ENCODE results near the gene MRPL52. TPM values are rescaled to one million over a fixed set of nuclear protein-coding genes. Genes with fewer than 3 reads are reported as not detected.
"Not testable (repeated sequence)": the region's sequence is repeated elsewhere in the genome, so short reads cannot be mapped to it uniquely, and the experiment has no call there.

Gene MRPL52
- polyA plus RNA-seq, 3 donors: 87.6 to 107 (median 93.7) TPM

DNA sequence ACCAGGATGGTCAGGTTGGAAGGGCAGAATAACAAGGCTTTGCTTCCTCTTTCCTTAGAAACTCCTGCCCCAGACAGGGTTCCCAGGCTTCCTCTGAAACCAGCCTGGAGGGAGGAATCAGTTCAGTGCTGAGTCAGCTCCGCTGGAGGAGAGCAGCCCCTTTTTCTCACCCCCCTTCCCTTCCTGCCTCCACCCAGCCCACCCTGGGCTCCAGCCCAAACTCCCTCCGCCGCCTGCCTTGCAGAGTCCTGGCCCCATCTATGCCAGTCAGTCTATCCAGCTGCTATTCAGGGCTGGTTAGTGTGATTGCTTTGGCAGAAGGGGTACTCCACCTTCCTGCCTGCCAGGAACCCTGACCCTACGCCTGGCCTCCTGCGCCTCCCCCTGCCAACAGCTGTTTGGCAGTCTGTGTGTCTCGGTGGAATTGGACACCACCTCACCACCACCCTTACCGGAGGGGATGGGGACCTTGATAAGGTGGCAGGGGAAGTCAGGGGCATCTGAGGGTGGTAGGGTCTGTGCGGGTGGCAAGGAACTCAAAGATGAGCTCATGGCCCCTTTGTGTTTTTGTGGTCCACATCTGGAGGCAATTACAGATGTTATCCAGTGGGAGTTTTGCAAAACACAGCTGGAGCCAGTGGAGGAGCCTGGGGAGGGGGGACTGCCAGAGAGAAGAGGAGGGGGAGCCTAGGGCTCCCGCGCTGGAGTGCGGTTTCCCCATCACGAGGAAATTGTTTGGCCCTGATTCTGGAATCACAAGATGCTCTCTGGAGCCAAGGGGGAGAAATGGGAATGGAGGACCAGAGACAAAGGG is 18.9 kb downstream of the MRPL52 start:
- peak; percentile 82 for DNase-seq

DNA sequence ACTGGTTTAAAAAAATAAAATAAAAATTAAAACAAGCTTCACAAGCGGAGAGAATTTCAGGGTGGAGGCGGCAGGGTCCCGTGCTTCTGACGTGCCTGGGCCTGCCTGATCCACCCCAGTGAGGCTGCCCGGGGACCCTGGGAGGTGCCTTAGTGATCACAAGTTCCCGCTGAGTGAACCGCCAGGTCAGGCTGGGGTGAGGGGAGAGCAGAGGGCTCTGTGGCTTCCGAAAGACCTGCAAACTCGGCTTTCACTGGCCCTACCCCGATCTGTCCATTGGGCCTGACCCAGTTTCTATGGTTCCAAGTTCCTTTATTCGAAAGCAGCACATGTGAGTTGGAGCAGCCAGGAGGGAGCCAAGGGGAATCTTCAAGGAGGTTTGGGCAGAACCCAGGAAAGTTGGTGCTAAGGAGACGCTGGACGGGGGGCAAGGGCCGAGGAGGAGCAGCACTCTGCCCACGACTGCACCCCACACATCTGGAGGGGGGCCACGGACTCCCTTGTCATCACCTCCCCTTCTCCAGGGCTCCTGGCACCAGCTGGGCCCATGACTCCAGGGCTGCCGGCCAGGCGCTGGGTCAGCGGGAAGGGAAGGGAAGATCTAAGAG is 19.6 kb downstream of the MRPL52 start:
- DNase-seq: no peak

DNA sequence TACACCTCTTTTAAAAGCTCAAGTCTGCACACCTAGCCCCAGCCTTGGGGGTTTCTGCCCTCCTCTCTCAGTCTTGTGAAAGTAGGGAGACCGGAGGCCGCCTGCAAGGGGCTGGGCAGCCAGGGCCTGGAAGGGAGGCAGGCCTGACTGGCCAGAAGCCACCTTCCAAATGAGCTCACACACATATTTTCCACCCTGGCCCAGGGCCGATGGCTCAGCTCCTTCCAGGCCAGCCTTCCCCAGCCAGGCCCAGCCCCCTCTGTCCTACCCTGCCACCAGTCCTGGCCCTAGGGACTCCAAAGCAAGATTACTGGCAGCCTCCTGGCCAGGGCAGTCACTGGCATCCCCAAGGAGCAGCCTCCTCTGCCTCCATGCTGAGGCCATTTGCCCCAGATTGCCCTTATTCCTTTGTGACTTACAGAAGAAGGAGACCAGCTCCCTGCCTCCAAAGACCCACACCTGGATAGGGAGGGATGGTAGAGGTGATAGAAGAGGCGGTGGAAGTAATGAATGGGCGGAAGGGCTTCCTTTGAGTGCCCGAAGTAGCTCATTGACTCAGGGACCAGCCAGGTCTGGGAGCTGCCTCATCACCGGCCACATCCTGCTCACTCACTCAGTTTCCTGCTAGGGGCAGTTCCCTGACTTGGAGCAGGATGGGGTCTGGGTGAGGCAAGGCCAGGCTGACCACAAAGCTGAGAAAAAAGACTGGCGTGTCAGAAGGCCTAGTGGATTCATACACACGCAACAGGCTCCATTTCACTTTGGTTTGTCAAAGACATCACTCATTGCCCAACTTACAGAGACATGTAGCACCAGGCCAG is 21.5 kb downstream of the MRPL52 start:
- DNase-seq: no peak

DNA sequence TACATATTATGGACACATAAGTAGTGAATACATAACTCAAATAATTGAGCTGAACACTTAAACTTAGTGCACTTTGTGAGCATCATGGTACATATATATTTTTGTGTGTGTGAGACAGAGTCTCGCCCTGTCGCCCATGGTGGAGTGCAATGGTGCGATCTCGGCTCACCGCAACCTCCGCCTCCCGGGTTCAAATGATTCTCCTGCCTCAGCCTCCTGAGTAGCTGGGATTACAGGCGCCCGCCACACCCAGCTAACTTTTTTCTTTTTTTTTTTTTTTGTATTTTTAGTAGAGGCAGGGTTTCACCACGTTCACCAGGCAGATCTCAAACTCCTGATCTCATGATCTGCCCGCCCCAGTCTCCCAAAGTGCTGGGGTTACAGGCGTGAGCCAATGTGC is 22.5 kb downstream of the MRPL52 start:
- not testable (repeated sequence) for DNase-seq

DNA sequence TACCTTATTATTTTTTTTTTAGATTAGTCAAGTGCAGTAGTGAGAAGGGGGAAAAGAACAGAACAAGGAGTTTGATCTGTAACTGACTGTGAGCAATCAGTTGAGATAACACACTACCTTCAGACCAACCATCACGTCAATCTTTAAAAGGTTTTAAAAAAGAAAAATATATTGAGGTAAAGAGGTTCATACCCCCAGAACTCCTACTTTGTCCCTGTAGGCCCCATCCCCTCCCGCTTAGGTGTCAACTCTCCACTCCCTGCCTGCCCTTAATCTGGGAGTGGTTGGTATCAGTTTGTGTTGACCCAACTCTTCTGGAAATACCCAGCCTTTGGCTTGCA is 22.9 kb downstream of the MRPL52 start:
- no peak for DNase-seq

DNA sequence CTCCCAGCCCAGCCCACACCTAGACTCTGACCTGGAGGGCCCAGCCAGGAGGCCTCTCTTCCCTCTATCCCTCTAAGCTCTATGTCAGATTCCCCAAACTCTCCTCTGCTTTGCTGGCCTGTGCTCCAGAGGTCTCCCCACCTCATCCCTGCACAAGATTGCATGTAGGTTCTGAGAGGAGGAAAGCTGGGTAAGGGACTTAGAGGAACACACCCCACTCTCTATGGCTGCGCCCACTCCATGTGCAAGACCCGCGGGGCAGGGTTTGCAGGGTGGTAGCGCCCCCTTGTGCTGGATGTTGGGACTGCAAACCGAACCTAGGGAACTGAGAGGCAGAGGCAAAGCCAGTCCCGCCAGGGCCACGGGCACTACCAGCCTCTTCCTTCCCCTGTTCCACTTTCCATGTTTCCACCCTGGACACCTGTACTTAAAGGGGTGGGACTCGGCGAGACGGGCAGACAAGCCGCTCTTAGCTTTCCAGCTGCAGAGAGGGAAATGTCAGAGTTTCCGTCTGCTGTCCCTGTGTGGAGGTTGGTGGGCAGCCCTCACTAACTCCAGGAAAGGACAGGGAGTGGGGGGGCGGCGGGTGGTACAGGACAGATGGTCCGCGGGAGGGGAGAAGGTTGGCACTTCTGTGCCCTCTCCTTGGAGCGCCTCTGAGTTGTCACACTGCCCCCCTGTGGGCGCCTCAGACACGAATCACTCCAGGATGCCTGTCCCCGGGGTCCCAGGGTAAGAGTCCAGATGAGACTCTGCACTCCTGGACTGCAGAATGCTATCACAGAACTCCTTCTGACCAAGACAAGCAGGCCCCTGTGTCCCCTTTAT is 23.5 kb downstream of the MRPL52 start:
- peak; percentile 88 for DNase-seq

DNA sequence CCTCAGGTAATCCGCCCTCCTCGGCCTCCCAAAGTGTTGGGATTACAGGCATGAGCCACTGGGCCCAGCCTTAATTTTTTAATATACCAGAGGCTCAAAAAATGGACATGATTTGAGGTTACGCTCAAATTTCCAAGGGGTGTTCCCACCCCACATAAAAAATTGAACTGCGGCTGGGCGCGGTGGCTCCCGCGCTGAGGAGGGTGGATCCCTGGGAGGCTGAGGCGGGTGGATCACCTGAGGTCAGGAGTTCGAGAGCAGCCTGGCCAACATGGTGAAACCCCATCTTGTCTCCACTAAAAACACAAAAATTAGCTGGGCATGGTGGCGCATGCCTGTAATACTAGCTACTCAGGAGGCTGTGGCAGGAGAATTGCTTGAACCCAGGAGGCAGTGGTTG is 24.6 kb downstream of the MRPL52 start:
- not testable (repeated sequence) for DNase-seq

DNA sequence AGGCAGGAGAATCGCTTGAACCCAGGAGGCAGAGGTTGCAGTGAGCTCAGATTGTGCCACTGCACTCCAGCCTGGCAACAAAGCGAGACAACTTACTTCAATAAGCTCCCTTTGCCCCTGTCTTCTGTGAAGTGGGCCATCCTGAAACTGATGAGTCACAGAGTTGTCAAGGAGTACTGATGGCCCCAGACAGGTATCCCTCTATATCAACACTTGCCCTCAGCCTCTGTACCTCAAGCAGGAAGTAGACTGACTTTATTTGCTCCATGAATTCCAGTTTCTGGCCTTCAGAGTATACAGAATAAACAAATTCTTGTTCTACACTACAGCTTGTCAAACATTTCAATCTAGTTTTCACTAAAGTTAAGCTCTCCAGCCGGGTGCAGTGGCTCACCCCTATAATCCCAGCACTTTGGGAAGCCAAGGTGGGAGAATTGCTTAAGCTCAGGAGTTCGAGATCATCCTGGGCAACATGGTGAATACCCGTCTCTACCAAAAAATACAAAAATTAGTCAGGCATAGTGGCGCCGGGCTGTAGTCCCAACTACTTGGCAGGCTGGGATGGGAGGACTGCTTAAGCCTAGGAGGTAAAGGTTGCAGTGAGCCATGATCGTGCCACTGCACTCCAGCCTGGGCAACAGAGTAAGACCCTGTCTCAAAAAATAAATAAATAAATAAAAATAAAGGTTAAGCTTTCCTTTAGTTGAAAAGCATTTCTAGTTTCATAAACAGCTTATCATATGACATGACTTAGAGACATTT is 25.5 kb downstream of the MRPL52 start:
- DNase-seq: no peak

DNA sequence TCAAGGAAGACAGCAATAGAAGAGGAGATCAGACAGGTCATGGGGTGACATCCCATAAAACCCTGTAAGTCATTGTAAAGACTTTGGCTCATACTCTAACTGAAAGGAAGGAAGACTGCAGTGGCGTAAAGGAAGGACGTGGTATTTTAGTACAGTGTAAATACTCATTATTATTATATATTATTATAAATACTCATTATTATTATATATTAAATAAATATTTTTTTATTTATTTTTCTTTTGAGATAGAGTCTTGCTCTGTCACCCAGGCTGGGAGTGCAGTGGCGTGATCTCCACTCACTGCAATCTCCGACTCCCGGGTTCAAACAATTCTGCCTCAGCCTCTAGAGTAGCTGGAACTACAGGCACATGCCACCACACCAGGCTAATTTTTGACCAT is 26.7 kb downstream of the MRPL52 start:
- DNase-seq: no peak

DNA sequence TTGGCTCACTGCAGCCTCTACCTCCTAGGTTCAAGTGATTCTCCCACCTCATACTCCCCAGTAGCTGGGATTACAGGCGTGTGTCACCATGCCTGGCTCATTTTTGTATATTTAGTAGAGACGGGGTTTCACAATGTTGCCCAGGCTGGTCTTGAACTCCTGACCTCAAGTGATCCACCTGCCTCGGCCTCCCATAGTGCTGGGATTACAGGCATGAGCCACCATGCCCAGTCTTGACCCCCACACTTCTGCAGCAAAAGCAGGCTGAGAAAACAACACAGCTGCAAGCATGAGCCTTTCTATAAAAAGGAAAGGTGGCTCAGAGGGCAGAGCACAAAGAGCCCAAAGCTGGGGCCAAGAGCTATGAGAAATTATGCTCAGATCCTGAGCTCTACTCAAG is 30.7 kb downstream of the MRPL52 start:
- not testable (repeated sequence) for DNase-seq

DNA sequence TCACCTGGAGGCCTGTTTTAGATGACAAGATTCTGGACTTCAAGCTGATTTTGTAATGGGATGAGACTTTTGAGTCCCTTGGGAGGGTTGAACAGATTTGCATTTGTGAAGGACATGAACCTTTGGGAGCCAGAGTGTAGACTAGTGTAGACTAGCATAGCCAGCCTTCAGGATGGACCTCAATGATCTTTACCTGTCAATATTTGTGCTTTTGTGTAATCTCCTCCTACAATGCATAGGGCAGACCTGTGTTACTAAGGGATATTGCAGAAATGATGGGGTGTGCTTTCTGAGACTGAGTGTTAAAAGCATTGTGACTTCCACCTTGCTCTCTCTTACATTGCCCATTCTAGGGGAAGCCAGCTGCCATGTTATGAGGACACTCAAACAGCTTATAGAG is 32.0 kb downstream of the MRPL52 start:
- DNase-seq: no peak

DNA sequence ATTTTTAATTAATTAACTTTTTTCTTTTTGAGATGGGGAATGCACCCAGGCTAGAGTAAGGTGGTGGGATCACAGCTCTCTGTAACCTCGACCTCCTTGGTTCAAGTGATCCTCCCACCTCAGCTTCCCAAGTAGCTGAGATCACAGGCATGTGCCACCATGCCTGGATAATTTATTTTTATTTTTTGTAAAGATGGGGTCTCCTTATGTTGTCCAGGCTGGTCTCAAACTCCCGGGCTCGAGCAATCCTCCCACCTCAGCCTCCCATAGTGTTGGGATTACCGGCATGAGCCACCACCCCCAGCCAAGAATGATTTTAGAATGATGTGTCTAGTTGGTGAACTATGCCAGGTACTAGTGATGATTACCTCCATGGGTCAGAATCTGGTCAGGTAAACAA is 35.3 kb downstream of the MRPL52 start:
- DNase-seq: no peak

DNA sequence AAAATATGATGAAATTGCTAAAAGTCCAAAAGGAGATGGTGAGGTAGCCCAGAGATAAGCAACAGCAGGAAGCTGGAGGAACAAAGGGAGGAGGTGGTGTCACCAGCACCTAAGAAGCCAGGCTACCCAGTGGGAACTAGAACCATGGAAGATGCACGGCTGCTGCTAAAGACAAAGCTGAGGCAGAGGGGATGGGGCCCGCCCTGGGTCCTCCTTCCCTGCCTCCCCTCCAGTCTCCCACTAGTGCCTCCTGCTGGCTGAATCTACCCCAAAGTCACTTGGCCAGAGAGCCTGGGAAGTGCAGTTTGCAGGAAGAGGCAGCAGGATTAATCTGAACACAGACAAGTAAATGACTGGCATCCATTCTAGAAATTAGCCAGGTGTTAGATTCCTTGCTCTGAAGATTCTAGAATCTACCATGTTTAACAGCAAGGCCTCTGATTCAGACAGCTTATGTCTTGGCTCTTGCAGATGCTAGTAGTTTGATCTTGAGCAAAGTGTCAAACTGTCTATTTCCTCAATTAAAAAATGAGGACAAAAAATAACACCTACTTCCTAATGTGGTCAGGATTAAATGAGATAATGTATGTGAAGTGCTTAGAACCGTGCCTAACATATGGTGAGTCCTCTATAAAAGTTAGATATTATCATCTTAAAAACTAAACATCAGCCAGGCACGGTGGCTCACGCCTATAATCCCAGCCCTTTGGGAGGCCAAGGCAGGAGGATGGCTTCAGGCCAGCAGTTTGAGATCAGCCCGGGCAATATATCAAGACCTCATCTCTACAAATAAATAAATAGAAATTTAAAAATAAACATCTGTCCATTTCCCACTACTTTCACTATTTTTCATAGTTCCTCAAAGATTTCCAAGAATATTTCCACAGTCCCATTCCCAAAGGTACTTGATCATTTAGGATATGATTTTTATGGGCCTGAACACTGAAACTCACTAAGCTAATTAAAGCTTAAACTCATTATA is 36.0 kb downstream of the MRPL52 start:
- no peak for DNase-seq

DNA sequence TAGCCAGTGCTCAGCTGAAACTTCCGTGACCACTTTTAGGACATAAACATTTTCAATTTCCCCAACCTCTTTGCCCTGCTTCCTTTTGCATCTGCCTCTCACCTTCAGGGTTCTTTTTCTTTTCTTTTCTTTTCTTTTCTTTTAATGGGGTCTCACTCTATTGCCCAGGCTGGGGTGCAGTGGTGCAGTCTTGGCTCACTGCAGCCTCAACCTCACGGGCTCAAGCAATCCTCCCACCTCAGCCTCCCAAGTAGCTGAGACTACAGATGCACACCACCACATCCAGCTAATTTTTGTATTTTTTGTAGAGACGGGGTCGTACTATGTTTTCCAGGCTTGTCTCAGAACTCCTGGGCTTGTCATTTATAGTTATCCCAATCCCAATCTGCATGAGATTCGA is 37.2 kb downstream of the MRPL52 start:
- DNase-seq: no peak

DNA sequence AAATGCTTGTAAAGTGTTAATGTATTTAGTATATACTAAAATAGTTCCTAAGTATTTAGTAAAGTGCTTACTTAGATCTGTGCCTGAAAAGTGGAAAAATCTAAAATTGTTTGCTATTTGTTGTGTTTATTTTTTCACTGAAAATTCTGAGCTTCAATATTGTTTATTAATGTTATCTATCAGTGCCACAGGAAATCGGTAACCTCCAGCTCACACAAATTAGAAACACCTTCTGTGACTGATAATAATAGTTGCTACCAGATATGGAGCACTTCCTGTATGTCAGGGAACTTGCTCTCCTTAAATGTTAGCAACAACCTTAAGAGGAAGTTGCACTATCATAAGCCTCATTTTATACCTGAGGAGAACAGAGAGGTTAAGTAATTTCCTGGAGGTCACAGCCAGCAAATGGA is 41.1 kb downstream of the MRPL52 start:
- no peak for DNase-seq

DNA sequence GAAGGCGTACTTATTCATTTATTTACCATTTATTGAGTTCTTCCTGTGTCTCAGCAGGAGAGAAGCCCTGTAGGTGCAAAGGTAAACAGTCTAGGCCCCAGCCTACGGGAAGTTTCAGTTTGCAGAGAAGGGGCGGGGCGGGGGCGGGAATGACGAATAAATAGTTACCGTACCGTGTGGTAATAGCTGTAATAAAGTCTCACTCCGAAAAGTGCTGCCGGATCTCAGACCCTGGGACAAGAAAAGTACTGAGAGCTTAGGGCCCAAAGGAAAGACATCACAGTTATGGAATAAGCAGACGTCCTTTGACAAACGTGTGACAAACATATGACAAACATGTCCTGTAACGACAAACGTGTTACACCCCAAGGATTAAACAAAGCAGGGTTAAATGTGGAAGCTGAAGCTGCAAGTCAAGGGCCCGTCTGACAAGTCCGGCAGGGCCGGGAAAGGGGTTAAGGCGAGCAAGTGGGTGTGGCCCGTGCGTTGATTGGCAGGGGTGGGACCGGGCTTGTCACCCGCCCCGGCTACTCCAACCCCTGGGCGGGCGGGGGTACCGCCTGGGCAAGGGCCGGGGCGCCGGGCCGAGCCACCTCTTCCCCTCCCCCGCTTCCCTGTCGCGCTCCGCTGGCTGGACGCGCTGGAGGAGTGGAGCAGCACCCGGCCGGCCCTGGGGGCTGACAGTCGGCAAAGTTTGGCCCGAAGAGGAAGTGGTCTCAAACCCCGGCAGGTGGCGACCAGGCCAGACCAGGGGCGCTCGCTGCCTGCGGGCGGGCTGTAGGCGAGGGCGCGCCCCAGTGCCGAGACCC is 41.7 kb downstream of the MRPL52 start, which contains the start of gene LRP10:
Gene LRP10, plus strand, starts transcription at position 517 of the 809 bp plus-strand sequence. CDS start 564 bp downstream, outside the sequence.
- DNase-seq: peak; percentile 90

DNA sequence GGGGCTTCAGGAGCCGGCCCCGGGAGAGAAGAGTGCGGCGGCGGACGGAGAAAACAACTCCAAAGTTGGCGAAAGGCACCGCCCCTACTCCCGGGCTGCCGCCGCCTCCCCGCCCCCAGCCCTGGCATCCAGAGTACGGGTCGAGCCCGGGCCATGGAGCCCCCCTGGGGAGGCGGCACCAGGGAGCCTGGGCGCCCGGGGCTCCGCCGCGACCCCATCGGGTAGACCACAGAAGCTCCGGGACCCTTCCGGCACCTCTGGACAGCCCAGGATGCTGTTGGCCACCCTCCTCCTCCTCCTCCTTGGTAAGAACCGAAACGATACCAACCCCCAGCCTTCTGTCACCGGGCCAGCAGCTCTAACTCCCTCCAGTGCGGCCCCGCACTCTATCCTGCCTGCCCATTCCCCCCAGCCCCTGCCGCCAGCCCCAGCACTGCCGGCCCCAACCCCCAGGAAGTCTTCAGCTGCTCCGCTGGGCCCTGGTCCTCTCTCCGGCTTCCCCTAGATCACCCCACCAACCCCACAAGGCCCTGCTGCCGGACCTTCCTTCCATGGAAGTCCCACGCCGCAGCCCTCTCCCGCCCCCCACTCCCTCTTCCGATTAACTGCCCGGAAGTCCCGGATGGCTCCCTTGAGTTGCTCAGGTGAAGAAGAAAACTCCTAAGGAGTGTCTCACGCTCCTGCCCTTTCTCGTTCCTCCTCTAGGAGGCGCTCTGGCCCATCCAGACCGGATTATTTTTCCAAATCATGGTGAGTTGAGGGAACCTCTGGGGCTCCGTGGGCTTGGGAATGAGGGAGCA is 42.5 kb downstream of the MRPL52 start:
- DNase-seq: peak; percentile 93

Measured in renal pelvis (tissue), 4 donors.